ENCODE data around the gene TAF11L9. TPM values are rescaled to one million over a fixed set of nuclear protein-coding genes. Genes with fewer than 3 reads are reported as not detected.
"Not testable (repeated sequence)": the region's sequence is repeated elsewhere in the genome, so short reads cannot be mapped to it uniquely, and the experiment has no call there.

The TAF11L9 gene
- total RNA-seq, 1 donor from 2014 or later, result not detected

DNA sequence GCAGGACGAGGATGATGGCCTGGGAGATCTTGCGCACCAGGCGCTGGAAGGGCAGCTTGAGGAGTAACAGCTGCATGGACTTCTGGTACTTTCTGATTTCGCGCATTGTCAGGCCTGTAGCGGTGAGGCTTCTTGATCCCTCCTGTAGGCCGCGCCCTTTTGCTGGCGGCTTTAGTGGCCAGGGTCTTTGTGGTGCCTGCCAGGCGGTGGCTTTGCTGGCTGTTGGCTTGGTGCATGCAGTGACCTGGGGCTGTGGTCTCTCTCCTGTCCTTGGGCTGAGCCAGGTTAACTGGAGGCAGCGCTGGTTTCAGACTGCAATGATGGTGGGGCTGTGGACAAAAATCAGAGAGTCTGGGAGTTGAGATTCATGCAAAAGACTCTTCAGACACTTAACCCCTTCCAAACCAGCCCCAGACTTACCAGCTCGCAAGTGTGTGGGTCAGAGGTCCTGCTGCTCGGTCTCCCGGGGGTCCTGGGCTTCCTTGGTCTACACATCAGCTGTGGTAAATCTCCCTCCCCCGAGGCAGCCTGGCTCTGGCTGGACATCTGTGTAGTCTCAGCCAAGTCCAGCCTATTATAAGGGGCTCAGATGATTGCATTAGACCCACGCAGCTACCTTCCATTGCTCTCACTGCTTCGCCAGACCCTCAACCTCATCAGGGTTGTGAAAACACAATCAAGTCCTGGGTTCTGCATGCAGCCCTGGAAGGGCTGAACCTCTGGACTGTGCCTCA, 20.8 kb upstream of the TAF11L9 start:
- no peaks in the 10 kb centered on the region for H3K9me3 ChIP-seq
- no peaks in the 10 kb centered on the region for H3K36me3 ChIP-seq
- intact Hi-C loops (cut with DNase I), result no loop called here
- H3K27me3 ChIP-seq, result no peaks in the 10 kb centered on the region
- no peak overlapping the region for H3K27ac ChIP-seq
- DNase-seq (ENCODE audit: low spot score in 2 of 2), result no peak
- TF ChIP-seq, protein P1, sequence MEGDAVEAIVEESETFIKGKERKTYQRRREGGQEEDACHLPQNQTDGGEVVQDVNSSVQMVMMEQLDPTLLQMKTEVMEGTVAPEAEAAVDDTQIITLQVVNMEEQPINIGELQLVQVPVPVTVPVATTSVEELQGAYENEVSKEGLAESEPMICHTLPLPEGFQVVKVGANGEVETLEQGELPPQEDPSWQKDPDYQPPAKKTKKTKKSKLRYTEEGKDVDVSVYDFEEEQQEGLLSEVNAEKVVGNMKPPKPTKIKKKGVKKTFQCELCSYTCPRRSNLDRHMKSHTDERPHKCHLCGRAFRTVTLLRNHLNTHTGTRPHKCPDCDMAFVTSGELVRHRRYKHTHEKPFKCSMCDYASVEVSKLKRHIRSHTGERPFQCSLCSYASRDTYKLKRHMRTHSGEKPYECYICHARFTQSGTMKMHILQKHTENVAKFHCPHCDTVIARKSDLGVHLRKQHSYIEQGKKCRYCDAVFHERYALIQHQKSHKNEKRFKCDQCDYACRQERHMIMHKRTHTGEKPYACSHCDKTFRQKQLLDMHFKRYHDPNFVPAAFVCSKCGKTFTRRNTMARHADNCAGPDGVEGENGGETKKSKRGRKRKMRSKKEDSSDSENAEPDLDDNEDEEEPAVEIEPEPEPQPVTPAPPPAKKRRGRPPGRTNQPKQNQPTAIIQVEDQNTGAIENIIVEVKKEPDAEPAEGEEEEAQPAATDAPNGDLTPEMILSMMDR (IDR thresholded peaks at IDR 0.05), result no peak
- no peak overlapping the region for H3K4me3 ChIP-seq
- H3K4me1 ChIP-seq, result no peaks in the 10 kb centered on the region

DNA sequence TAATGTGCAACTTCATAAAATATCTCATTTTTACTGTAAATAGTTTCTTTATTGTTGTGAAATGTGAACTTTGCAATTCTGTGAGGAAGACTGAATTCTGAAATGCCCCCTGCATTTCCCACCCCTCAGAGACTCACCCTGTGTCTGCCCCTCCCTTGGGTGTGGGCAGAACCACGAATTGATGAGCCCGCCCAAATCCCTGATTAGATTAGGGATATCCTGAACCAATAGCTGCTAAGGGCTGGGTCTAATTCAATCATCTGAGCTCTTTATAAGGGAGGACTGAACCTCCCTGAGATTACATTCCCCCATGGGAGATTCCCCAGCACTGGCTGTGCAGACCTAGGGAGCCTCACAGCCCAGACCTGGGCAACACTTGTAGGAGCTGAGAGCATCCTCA, 15.9 kb upstream of the TAF11L9 start, which contains the start of gene TAF11L12:
TSS of gene TAF11L12 (plus strand) at position 301 of the 400 bp plus-strand sequence.
- H3K9me3 ChIP-seq; H3K36me3 ChIP-seq; H3K27ac ChIP-seq; intact Hi-C loops (cut with DNase I); DNase-seq (ENCODE audit: low spot score in 2 of 2); H3K4me3 ChIP-seq; H3K27me3 ChIP-seq; H3K4me1 ChIP-seq: not testable (repeated sequence)

DNA sequence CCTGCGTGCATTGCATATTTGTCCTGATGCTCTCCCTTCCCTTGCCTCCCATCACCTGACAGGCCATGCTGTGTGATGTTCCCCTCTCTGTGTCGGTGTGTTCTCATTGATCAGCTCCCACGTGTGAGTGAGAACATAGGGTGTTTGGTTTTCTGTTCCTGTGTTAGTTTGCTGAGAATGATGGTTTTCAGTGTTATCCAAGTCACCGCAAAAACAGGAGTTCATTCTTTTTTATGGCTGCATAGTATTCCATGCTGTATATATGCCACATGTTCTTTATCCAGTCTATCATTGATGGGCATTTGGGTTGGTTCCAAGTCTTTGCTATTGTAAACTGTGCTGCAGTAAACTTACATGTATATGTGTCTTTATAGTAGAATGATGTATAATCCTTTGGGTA, 13.3 kb upstream of the TAF11L9 start:
- DNase-seq (ENCODE audit: low spot score in 2 of 2); H3K4me3 ChIP-seq; intact Hi-C loops (cut with DNase I); H3K9me3 ChIP-seq; H3K4me1 ChIP-seq; H3K27me3 ChIP-seq; H3K27ac ChIP-seq; H3K36me3 ChIP-seq: not testable (repeated sequence)

DNA sequence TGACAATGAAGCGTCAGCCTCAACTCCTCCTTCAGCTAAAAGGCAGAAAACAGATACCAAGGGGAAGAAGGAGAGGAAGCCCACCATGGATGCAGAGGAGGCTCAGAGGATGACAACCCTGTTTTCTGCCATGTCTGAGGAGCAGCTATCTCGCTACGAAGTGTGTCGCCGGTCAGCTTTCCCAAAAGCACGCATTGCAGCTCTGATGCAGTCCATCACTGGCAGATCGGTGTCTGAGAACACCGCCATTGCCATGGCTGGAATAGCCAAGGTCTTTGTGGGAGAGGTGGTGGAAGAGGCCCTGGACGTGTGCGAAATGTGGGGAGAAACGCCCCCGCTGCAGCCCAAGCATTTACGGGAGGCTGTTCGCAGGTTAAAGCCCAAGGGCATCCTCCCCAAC, 10.8 kb upstream of the TAF11L9 start:
- Histone ChIP-seq H3K27me3 (no peaks in the 10 kb centered on the region), H3K27ac (no peak overlapping the region), H3K9me3 (no peaks in the 10 kb centered on the region), H3K4me3 (no peak overlapping the region), H3K36me3 (no peaks in the 10 kb centered on the region), H3K4me1 (no peaks in the 10 kb centered on the region)
- TF ChIP-seq, protein P1 (IDR thresholded peaks at IDR 0.05), result no peak
- DNase-seq (ENCODE audit: low spot score in 2 of 2), result no peak
- intact Hi-C loops (cut with DNase I), result no loop called here

DNA sequence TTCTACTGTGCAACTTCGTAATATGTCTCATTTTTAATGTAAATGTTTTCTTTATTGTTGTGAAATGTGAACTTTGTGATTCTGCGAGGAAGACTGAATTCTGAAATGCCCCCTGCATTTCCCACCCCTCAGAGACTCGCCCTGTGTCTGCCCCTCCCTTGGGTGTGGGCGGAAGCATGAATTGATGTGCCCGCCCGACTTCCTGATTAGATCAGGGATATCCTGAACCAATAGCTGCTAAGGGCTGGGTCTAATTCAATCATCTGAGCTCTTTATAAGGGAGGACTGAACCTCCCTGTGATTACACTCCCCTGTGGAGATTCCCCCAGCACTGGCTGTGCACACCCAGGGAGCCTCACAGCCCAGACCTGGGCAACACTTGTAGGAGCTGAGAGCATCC, 9.7 kb upstream of the TAF11L9 start, which contains the start of gene TAF11L11:
TSS of gene TAF11L11 (plus strand) at position 304 of the 400 bp plus-strand sequence.
- DNase-seq (ENCODE audit: low spot score in 2 of 2); H3K36me3 ChIP-seq; H3K4me1 ChIP-seq; H3K27ac ChIP-seq; H3K4me3 ChIP-seq; intact Hi-C loops (cut with DNase I); H3K27me3 ChIP-seq; H3K9me3 ChIP-seq: not testable (repeated sequence)

DNA sequence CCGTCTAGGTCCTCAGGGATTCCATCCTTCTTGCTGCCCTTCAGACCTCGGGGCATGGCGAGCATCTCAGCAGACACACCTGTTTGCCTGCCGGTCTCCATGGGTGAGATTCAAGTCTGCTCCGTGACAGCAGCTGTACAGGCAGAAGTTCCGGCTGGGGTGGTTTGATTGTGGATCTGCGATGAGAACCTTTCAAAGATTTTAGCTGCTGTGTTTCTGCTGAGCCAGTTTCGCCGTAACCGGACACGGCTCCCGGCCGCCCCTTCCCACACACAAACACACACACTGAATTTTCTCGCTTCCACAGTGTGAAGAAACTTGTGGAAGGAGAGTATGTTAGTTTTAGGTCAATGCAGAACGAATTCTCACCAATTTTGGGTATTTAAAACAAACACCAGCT, 3.5 kb upstream of the TAF11L9 start, which contains the start of gene TAF11L10:
TSS of gene TAF11L10 (minus strand) at position 101 of the 400 bp plus-strand sequence.
- H3K27ac ChIP-seq; H3K36me3 ChIP-seq; H3K4me3 ChIP-seq; H3K9me3 ChIP-seq; H3K27me3 ChIP-seq; DNase-seq (ENCODE audit: low spot score in 2 of 2); intact Hi-C loops (cut with DNase I); H3K4me1 ChIP-seq: not testable (repeated sequence)

DNA sequence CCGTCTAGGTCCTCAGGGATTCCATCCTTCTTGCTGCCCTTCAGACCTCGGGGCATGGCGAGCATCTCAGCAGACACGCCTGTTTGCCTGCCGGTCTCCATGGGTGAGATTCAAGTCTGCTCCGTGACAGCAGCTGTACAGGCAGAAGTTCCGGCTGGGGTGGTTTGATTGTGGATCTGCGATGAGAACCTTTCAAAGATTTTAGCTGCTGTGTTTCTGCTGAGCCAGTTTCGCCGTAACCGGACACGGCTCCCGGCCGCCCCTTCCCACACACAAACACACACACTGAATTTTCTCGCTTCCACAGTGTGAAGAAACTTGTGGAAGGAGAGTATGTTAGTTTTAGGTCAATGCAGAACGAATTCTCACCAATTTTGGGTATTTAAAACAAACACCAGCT, 3.3 kb downstream of the TAF11L9 start, which contains the start of gene TAF11L8:
TSS of gene TAF11L8 (minus strand) at position 101 of the 400 bp plus-strand sequence.
- H3K36me3 ChIP-seq; H3K27ac ChIP-seq; H3K27me3 ChIP-seq; H3K4me3 ChIP-seq; DNase-seq (ENCODE audit: low spot score in 2 of 2); intact Hi-C loops (cut with DNase I); H3K9me3 ChIP-seq; H3K4me1 ChIP-seq: not testable (repeated sequence)

DNA sequence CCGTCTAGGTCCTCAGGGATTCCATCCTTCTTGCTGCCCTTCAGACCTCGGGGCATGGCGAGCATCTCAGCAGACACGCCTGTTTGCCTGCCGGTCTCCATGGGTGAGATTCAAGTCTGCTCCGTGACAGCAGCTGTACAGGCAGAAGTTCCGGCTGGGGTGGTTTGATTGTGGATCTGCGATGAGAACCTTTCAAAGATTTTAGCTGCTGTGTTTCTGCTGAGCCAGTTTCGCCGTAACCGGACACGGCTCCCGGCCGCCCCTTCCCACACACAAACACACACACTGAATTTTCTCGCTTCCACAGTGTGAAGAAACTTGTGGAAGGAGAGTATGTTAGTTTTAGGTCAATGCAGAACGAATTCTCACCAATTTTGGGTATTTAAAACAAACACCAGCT, 8.5 kb downstream of the TAF11L9 start, which contains the start of gene TAF11L7:
TSS of gene TAF11L7 (minus strand) at position 101 of the 400 bp plus-strand sequence.
- intact Hi-C loops (cut with DNase I); H3K4me1 ChIP-seq; H3K4me3 ChIP-seq; H3K27me3 ChIP-seq; DNase-seq (ENCODE audit: low spot score in 2 of 2); H3K27ac ChIP-seq; H3K36me3 ChIP-seq; H3K9me3 ChIP-seq: not testable (repeated sequence)

Other genes starting within 250 kb of the TAF11L9 start
- not detected for gene TAF11L2, start 96.2 kb downstream of the TAF11L9 start, total RNA-seq
- not detected for gene TAF11L3, start 76.0 kb downstream of the TAF11L9 start, total RNA-seq
- not detected for gene TAF11L4, start 72.6 kb downstream of the TAF11L9 start, total RNA-seq
- not detected for gene TAF11L5, start 69.2 kb downstream of the TAF11L9 start, total RNA-seq
- not detected for gene TAF11L6, start 65.7 kb downstream of the TAF11L9 start, total RNA-seq
- gene TAF11L7, start 8.6 kb downstream of the TAF11L9 start, total RNA-seq, result not detected
- not detected for gene TAF11L8, start 3.4 kb downstream of the TAF11L9 start, total RNA-seq
- not detected for gene TAF11L10, start 3.4 kb upstream of the TAF11L9 start, total RNA-seq
- gene TAF11L11, start 9.8 kb upstream of the TAF11L9 start, total RNA-seq, result not detected
- gene TAF11L12, start 16.0 kb upstream of the TAF11L9 start, total RNA-seq, result not detected
- gene TAF11L13, start 37.7 kb upstream of the TAF11L9 start, total RNA-seq, result not detected
- not detected for gene TAF11L14, start 40.1 kb upstream of the TAF11L9 start, total RNA-seq